Uterus (tissue), 2 donors: Measurements from ENCODE around the gene CIC.
A peak's percentile ranks its signal among the peaks of the same experiment; 100 is the strongest.

Source experiments
- POLR2A ChIP-seq, 2 donors: fragments of 450-650 bp; IDR thresholded peaks; one replicate each; pipeline ENCODE4 v1.6.1; 2016; ENCODE audit warnings: antibody characterized with exemption in 2 of 2, mild to moderate bottlenecking in 1 of 2, moderate library complexity in 1 of 2
- TF ChIP-seq, protein P1 (sequence below), 4 experiments: fragments of 200-600 bp in 2 of 4; fragments of 450-650 bp in 2 of 4; sonication (generic) in 2 of 4; IDR thresholded peaks; one replicate each; pipeline ENCODE4 v1.5.1; 2016 to 2019; ENCODE audit warnings: antibody characterized with exemption in 4 of 4, mild to moderate bottlenecking in 2 of 4, moderate library complexity in 1 of 4

DNA sequence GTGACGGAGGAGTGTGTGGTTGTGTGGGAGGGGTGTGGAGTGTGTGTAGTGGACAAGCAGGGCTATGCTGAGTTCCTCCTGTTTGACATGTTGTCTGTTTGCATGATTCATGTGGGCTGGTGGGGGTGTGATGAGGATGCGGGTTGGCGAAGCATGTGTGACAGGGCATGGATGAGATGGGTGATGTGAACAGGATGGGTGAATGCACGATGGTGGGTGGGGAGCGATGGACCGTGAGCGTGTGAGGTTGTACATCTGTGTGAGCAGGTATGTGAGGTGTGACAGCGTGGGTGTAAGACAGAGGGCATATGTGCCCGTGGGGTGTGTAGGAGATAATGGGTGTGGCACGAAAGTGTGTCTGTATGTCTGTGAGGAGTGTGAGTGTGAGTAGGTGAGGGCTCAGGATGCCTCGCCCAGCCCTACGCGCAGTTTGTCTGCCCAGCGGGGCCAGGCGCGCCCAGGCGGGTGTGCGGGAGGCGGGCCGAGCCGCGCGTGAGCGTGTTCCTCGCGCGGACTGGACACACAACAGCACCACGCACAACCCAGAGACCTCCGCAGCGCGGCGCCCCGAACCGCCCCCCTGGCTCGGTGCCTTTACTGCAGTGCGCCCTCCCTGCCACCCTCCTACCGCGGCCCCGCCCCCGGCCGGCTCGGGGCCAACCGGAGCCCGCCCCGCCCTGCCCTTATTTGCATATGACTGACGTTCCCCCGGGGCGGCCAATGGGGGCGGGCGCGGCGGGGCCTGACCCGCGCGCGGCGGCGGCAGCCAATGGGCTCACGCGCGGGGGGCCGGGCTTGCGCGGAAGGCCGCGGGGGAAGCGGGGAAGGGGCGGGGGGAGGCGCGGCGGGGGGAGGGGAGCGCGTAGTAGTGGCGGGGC, 14.4 kb downstream of the CIC start:
- TF ChIP-seq, protein P1, sequence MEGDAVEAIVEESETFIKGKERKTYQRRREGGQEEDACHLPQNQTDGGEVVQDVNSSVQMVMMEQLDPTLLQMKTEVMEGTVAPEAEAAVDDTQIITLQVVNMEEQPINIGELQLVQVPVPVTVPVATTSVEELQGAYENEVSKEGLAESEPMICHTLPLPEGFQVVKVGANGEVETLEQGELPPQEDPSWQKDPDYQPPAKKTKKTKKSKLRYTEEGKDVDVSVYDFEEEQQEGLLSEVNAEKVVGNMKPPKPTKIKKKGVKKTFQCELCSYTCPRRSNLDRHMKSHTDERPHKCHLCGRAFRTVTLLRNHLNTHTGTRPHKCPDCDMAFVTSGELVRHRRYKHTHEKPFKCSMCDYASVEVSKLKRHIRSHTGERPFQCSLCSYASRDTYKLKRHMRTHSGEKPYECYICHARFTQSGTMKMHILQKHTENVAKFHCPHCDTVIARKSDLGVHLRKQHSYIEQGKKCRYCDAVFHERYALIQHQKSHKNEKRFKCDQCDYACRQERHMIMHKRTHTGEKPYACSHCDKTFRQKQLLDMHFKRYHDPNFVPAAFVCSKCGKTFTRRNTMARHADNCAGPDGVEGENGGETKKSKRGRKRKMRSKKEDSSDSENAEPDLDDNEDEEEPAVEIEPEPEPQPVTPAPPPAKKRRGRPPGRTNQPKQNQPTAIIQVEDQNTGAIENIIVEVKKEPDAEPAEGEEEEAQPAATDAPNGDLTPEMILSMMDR (IDR thresholded peaks at IDR 0.05): peak in 2 of 4 experiments; percentile 12 to 15
- peak; percentile 63 to 83 for TF ChIP-seq POLR2A (IDR thresholded peaks at IDR 0.05)
